Activated CD4-positive, alpha-beta memory T cell treated with anti-CD3 and anti-CD28 coated beads for 36 hours (primary cell): ENCODE results near the gene PRXL2A. TPM values are rescaled to one million over a fixed set of nuclear protein-coding genes. Genes with fewer than 3 reads are reported as not detected.
A peak's percentile ranks its signal among the peaks of the same experiment; 100 is the strongest.

ENCODE experiments used
- CTCF ChIA-PET: fragments of 350-600 bp; sonication (Branson Sonifier 250); formaldehyde crosslinking; loops from one replicate; lab custom pipeline; 2021; ENCODE audit warnings: antibody characterized with exemption, inconsistent platforms; lab: Charles Lee
- POLR2A ChIA-PET: fragments of 350-600 bp; sonication (Branson Sonifier 250); formaldehyde crosslinking; loops from one replicate; lab custom pipeline; 2021; ENCODE audit warnings: antibody characterized with exemption; lab: Charles Lee
- DNase-seq: peaks from one replicate; pipeline ENCODE4 v3.0.0-alpha.2; 2020
- H3K27ac Mint-ChIP-seq: one replicate; pipeline ENCODE4 v1.8.0; 2021; ENCODE audit warnings: mixed read lengths
- H3K27me3 Mint-ChIP-seq: one replicate; pipeline ENCODE4 v1.8.0; 2021; ENCODE audit warnings: mixed read lengths
- H3K36me3 Mint-ChIP-seq: one replicate; pipeline ENCODE4 v1.8.0; 2021; ENCODE audit warnings: mixed read lengths
- H3K4me1 Mint-ChIP-seq: one replicate; pipeline ENCODE4 v1.8.0; 2021; ENCODE audit warnings: low read depth, mixed read lengths
- H3K4me3 Mint-ChIP-seq: one replicate; pipeline ENCODE4 v1.8.0; 2021; ENCODE audit warnings: mild to moderate bottlenecking, mixed read lengths
- H3K9me3 Mint-ChIP-seq: one replicate; pipeline ENCODE4 v1.8.0; 2021; ENCODE audit warnings: mixed read lengths
- intact Hi-C: fragments of 100-400 bp; cut with micrococcal nuclease; formaldehyde crosslinking; loops from one replicate; pipeline ENCODE4 v1.15.1; 2023
- total RNA-seq, 2 experiments: library from RNA; stranded (reverse); gene quantifications; one replicate each; pipeline ENCODE4 v1.2.3, GENCODE V29; 2021

PRXL2A gene
- total RNA-seq, 2 experiments from 2014 or later: 9.5 to 10.1 TPM

DNA sequence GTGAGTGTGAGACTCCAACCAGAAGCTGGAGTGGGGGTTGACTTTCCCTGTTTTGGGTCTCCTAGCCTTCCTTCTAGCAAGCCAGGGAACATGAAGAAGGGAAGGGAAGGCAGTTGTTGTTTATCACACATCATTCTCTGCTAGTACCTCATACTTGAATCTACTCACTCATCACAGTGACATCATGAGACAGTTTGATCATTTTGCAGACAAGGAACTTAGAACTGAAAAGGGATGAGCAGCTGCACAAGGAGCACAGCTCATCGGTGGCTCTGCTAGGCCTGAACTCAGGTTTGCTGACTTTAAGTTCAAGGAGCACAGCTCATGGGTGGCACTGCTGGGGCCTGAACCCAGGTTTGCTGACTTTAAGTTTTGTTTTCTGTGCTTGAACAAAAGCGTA is 19.2 kb downstream of the PRXL2A start:
- no peaks in the 10 kb centered on the region for H3K4me1 Mint-ChIP-seq
- no peaks in the 10 kb centered on the region for H3K27me3 Mint-ChIP-seq
- no peak for DNase-seq
- H3K4me3 Mint-ChIP-seq: no peak overlapping the region
- no peak overlapping the region for H3K27ac Mint-ChIP-seq
- peaks cover 7% of the 10 kb centered on the region for H3K36me3 Mint-ChIP-seq
- ChIA-PET POLR2A (no interaction called here), CTCF (no interaction called here)
- no peaks in the 10 kb centered on the region for H3K9me3 Mint-ChIP-seq
- intact Hi-C loops: no loop called here

DNA sequence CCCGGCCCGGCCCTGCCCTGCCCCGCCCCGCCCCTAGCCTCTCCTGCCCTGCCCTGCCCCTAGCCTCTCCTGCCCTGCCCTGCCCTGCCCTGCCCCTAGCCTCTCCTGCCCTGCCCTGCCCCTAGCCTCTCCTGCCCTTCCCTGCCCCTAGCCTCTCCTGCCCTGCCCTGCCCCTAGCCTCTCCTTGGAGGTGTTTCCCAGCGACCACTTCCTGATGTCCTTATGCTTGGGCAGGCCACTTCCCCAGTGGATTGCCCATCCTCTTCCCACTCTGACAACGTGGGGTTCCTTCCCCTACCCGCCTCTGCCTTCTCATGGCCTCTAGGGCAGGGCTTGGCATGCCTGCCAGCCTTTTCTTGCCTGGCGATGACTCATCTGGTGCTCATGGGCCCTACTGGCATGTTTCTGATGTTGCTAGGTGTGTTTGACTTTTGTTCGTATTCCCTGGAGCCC is 21.2 kb downstream of the PRXL2A start:
- DNase-seq: no peak
- Mint-ChIP-seq H3K27ac (no peak overlapping the region), H3K27me3 (no peaks in the 10 kb centered on the region), H3K4me3 (no peak overlapping the region), H3K4me1 (no peaks in the 10 kb centered on the region), H3K9me3 (no peaks in the 10 kb centered on the region), H3K36me3 (peaks cover 7% of the 10 kb centered on the region)
- intact Hi-C loops: no loop called here
- CTCF ChIA-PET: no interaction called here
- POLR2A ChIA-PET: no interaction called here

DNA sequence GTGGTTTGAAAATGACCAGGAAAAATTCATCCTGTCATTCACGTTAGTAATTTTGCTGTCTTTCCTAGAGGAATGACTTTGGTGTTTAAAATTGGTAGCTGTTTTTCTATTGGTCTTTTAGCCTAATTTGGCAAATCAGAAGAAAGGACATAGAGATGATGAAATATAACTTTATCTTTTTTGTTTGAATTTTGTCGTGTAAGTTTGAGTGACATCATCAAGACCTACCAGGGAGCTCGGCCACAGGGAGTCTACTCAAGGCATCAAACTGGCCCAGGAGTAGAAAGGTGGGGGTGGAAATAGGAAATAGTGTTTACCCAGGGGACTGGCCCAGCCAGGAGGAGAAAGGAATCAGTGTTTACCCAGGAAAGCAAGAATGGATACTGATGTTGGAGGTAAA is 24.8 kb downstream of the PRXL2A start:
- no peaks in the 10 kb centered on the region for H3K4me1 Mint-ChIP-seq
- POLR2A ChIA-PET: no interaction called here
- intact Hi-C loops: no loop called here
- H3K9me3 Mint-ChIP-seq: no peaks in the 10 kb centered on the region
- no peak overlapping the region for H3K27ac Mint-ChIP-seq
- CTCF ChIA-PET: interaction anchor here (0.5 to 1.1 kb wide), 3 partner anchors 12 to 92 kb away, joined by 3 to 5 read pairs (median 3); no protein-coding TSS in a partner anchor
- H3K27me3 Mint-ChIP-seq: no peaks in the 10 kb centered on the region
- peaks cover 2% of the 10 kb centered on the region for H3K36me3 Mint-ChIP-seq
- H3K4me3 Mint-ChIP-seq: no peak overlapping the region
- no peak for DNase-seq

DNA sequence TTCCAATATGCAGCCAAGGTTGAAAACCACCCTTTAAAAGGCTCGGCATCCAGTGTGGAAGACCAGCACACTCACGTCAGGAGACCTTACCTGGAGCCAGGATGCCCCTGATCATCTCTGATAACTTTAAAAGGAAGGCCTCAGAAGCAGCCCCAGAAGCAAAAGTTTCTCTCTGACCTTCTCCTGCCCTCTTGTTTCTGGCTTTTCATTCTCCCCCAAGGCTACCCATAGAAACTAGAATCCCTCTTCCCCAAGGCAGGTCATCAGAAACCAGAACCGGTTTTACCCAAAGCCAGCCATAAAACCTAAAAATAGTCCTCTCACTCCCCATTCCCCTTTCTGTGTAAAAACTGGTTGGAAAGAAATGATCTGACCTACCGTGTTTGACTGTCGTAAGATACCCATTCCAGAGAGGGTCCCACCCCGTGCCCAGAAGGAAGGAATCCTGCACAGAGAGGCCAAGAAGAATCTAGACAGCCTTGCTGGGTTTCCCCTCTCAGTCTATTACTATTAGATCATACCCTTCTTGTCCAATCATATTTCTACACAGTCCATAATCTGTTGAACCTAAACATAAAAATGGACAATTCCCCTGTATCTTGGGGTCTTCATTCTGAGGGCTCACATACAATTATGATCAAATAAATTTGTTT is 28.2 kb downstream of the PRXL2A start:
- H3K4me3 Mint-ChIP-seq: no peak overlapping the region
- ChIA-PET CTCF (interaction anchor here (1.5 kb wide), 1 partner anchor 69 kb away, joined by 7 read pairs; no protein-coding TSS in a partner anchor), POLR2A (no interaction called here)
- peaks cover 2% of the 10 kb centered on the region for H3K36me3 Mint-ChIP-seq
- intact Hi-C loops: no loop called here
- DNase-seq: no peak
- H3K9me3 Mint-ChIP-seq: no peaks in the 10 kb centered on the region
- H3K4me1 Mint-ChIP-seq: no peaks in the 10 kb centered on the region
- no peaks in the 10 kb centered on the region for H3K27me3 Mint-ChIP-seq
- no peak overlapping the region for H3K27ac Mint-ChIP-seq

DNA sequence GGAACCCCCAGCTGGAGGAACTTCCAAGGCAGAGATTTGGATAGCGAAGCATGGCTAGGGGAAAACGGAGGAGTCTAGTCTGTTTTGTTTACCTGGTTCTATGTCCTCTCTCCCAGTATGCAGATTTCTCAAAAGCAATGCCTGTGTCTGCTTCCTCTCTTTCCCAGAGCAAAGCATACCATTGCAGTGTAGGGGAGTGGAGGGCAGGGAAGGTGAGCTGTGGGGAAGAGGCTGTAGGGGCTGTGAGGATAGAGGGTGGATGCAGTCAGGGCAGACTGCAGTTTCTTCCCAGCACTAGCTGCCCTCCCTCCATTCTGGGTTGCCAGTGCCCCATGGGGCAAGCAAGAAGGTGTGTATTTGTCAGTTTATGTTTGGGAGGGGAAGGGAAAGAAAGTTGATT is 28.9 kb downstream of the PRXL2A start:
- no peaks in the 10 kb centered on the region for H3K27me3 Mint-ChIP-seq
- CTCF ChIA-PET: interaction anchor here (1.5 to 1.9 kb wide), 2 partner anchors 59 to 68 kb away, joined by 4 to 14 read pairs; no protein-coding TSS in a partner anchor
- H3K9me3 Mint-ChIP-seq: no peaks in the 10 kb centered on the region

DNA sequence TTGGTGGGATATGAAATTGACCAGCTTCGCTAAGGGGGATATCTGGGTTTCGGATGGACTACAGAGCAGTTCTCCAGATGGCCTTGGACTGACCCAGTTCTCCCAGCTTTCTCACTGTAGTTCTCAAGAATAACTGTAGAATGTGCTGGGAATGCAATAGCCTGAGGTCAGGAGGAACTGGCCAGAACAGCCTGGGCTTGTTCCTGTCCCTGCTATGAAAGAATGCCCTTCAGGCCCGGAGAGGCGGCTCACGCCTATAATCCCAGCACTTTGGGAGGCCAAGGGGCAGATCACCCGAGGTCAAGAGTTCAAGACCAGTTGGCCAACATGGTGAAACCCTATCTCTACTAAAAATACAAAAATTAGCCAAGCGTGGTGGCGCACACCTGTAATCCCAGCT is 33.5 kb downstream of the PRXL2A start:
- no peaks in the 10 kb centered on the region for H3K9me3 Mint-ChIP-seq
- intact Hi-C loops: loop anchor here (2.0 to 10.0 kb wide), 3 partner anchors 33 to 483 kb away; partner anchors contain the start of gene PRXL2A
- no peak overlapping the region for H3K4me3 Mint-ChIP-seq
- H3K4me1 Mint-ChIP-seq: peaks cover 28% of the 10 kb centered on the region
- ChIA-PET POLR2A (no interaction called here), CTCF (interaction anchor here (5.7 to 36.2 kb wide), 2 partner anchors 64 kb away, joined by 29 to 1168 read pairs; no protein-coding TSS in a partner anchor)
- H3K27ac Mint-ChIP-seq: no peak overlapping the region
- H3K27me3 Mint-ChIP-seq: no peaks in the 10 kb centered on the region
- H3K36me3 Mint-ChIP-seq: no peaks in the 10 kb centered on the region
- no peak for DNase-seq

More for the DNA sequence above, 28.9 kb downstream of the PRXL2A start:
- intact Hi-C loops: no loop called here
- no peaks in the 10 kb centered on the region for H3K4me1 Mint-ChIP-seq
- H3K36me3 Mint-ChIP-seq: no peaks in the 10 kb centered on the region
- H3K4me3 Mint-ChIP-seq: no peak overlapping the region
- no peak for DNase-seq
- no peak overlapping the region for H3K27ac Mint-ChIP-seq
- POLR2A ChIA-PET: no interaction called here

DNA sequence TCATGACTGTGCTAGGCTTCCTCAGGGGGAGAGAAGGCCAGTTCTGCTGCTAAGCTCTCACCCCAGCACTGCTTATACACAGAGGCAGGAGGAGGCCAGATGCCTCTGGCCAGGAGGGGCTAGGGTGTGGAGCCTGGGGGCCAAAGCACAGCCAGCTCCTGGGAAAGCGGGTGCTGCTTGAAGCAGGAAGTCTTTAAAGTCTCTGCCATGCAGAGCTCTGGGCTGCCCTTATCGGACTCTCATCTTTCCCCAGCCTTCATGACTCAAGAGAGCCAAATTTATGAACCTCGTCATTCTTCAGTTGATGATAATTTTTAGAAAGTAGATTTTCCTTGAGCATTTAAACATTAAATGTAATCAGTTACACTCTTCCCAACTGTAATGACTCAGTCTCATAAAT is 34.5 kb downstream of the PRXL2A start:
- intact Hi-C loops: loop anchor here (1.0 to 10.0 kb wide), 5 partner anchors 34 to 482 kb away; partner anchors contain the start of gene PRXL2A
- peaks cover 39% of the 10 kb centered on the region for H3K4me1 Mint-ChIP-seq
- H3K27me3 Mint-ChIP-seq: no peaks in the 10 kb centered on the region
- no peak for DNase-seq
- no peak overlapping the region for H3K4me3 Mint-ChIP-seq
- H3K9me3 Mint-ChIP-seq: no peaks in the 10 kb centered on the region
- H3K36me3 Mint-ChIP-seq: no peaks in the 10 kb centered on the region
- CTCF ChIA-PET: interaction anchor here (2.1 to 36.2 kb wide), 7 partner anchors 22 to 151 kb away, joined by 8 to 1168 read pairs (median 27); partner anchors contain the start of gene PRXL2A
- POLR2A ChIA-PET: no interaction called here
- no peak overlapping the region for H3K27ac Mint-ChIP-seq

DNA sequence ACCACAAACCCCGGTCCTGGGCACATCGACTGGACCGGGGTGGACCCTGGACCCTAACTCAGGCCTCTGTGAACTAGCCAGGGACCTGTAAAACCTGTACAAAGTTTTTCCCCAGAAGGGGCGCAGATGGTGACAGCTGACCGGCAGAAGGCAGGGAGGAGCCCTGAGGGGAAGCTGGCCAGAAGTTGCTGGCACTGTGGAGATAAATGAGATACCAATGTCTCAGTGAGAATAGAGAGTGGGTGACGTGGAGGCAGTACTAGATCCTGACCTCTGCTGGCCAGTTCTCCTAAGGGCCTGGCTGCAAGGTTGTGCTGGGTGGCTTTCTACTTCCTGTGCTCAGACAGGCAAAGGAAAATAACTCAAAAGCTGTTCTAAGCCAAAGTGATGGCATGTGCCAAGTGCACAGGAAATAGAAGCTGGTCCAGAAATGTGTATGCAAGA is 35.2 kb downstream of the PRXL2A start:
- ChIA-PET POLR2A (interaction anchor here (0.6 to 2.1 kb wide), 4 partner anchors 16 to 62 kb away, joined by 4 to 9 read pairs (median 4); no protein-coding TSS in a partner anchor), CTCF (interaction anchor here (0.5 to 36.2 kb wide), 22 partner anchors 9 to 1070 kb away, joined by 3 to 1168 read pairs (median 8); partner anchors contain the start of gene PRXL2A)
- Mint-ChIP-seq H3K27me3 (no peaks in the 10 kb centered on the region), H3K9me3 (no peaks in the 10 kb centered on the region), H3K27ac (no peak overlapping the region), H3K36me3 (no peaks in the 10 kb centered on the region), H3K4me1 (peaks cover 46% of the 10 kb centered on the region), H3K4me3 (no peak overlapping the region)
- intact Hi-C loops: loop anchor here (1.0 to 10.0 kb wide), 5 partner anchors 35 to 481 kb away; partner anchors contain the start of gene PRXL2A
- peak; percentile 46 for DNase-seq

DNA sequence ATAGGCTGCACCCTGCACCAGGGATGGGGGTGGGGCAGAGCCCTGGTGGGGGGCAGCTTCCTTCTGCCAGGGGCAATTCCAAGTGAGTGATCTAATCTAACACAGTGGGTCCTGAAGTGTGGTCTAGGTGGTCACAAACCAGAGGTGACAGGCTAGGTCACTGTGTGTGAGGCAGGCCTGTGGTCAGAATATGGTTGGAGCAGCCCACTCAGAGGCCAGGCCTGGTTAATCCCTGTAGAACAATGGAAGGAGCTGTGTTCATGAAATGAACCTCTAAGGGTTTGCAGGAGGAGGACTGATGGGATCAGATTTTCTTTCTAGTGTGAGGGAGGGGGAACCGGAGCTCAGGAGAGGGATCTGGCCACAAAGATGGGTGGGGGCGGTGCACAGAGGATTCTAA is 35.8 kb downstream of the PRXL2A start:
- ChIA-PET POLR2A (interaction anchor here (0.6 to 2.1 kb wide), 5 partner anchors 16 to 61 kb away, joined by 3 to 9 read pairs (median 4); no protein-coding TSS in a partner anchor), CTCF (interaction anchor here (0.5 to 36.2 kb wide), 31 partner anchors 9 to 1070 kb away, joined by 3 to 1168 read pairs (median 6); partner anchors contain the start of gene PRXL2A)
- Mint-ChIP-seq H3K27me3 (no peaks in the 10 kb centered on the region), H3K9me3 (no peaks in the 10 kb centered on the region), H3K4me3 (no peak overlapping the region), H3K4me1 (peaks cover 51% of the 10 kb centered on the region), H3K27ac (peak overlapping the region; percentile 7), H3K36me3 (no peaks in the 10 kb centered on the region)
- intact Hi-C loops: loop anchor here (1.0 to 10.0 kb wide), 6 partner anchors 61 to 481 kb away; no protein-coding TSS in a partner anchor
- no peak for DNase-seq

DNA sequence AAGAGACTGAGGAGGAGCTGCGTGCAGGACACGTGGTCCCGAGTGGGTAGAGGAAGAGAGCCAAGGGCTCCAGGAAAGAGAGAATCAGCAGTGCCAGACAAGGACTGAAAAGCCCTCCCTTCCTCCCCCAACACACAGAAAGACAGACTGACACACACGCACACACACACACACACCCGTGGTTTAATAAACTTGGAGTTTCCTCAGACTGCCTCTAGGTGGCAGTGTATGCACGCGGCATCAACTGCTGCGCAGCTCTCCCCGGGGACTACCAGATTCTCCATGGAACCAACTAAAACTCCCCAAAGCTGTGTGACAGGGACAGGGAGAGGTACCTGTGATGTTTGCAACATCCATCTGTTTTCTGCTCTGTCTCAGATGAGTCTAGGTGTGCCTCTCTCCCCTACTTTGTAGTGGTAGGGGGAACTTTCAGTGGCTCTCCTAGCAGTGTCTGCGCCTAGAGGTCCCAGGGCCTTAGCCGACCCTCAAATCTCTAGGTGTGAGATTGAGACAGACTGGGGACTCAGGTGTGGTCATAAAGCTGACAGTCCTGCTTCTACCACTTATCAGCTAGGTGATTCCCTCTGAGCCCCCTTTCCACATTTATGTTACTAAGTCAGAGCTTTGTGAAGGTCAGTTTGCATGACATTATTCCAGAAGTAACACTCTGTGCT is 36.4 kb downstream of the PRXL2A start:
- CTCF ChIA-PET: interaction anchor here (0.6 to 36.2 kb wide), 41 partner anchors 8 to 574 kb away, joined by 3 to 1168 read pairs (median 5); partner anchors contain the start of gene SH2D4B
- H3K9me3 Mint-ChIP-seq: no peaks in the 10 kb centered on the region
- no peak overlapping the region for H3K4me3 Mint-ChIP-seq
- no peaks in the 10 kb centered on the region for H3K36me3 Mint-ChIP-seq
- peak; percentile 82 for DNase-seq
- intact Hi-C loops: loop anchor here (1.0 to 10.0 kb wide), 6 partner anchors 61 to 480 kb away; no protein-coding TSS in a partner anchor
- peak overlapping the region; percentile 7 for H3K27ac Mint-ChIP-seq
- no peaks in the 10 kb centered on the region for H3K27me3 Mint-ChIP-seq
- H3K4me1 Mint-ChIP-seq: peaks cover 56% of the 10 kb centered on the region
- POLR2A ChIA-PET: interaction anchor here (1.1 to 2.1 kb wide), 3 partner anchors 15 to 61 kb away, joined by 3 to 9 read pairs (median 4); no protein-coding TSS in a partner anchor

DNA sequence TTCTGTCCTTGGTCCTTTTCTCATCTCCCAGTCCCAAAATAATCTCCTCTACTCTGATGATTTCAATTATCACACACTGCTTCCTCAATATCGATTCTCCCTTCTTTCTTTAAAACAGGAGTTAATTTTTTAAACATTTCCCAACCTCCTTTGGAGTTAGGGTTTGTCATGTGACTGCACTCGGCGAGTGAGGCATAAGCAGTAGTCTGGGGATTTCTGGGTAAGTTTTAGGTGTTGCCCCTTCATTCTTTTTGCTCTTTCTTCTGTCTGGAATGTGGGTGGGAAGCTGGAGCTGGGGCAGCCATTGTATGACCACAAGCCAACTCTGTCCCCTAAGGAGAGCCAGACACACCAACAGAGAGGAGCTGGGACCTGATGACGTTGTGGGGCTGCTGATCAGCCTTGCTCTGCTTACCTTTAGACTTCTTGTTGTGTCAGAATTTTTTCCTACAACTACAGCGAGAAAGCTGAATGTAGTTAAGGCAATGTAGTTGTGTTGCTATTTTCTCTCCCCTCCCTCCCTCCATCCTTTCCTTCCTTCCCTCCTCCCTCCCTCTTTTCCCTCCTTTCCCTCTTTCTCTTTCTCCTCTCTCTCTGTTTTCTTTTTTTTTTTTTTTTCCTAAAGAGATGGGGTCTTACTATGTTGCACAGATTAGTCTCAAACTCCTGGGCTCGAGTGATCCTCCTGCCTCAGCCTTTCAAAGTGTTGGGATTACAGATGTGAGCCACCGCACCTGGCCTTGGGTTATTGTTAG is 39.3 kb downstream of the PRXL2A start:
- Mint-ChIP-seq H3K27ac (peak overlapping the region; percentile 66), H3K4me1 (peaks cover 56% of the 10 kb centered on the region), H3K27me3 (no peaks in the 10 kb centered on the region), H3K9me3 (no peaks in the 10 kb centered on the region), H3K4me3 (no peak overlapping the region), H3K36me3 (no peaks in the 10 kb centered on the region)
- peak; percentile 39 for DNase-seq
- POLR2A ChIA-PET: interaction anchor here (0.9 to 1.5 kb wide), 3 partner anchors 25 to 52 kb away, joined by 3 to 6 read pairs (median 3); partner anchors contain the start of gene PRXL2A
- CTCF ChIA-PET: interaction anchor here (0.5 to 36.2 kb wide), 5 partner anchors 11 to 216 kb away, joined by 3 to 1168 read pairs (median 4); no protein-coding TSS in a partner anchor
- intact Hi-C loops: loop anchor here (10.0 kb wide), 2 partner anchors 247 to 477 kb away; no protein-coding TSS in a partner anchor
